Measurements from ENCODE around the gene ODF2L.

DNA sequence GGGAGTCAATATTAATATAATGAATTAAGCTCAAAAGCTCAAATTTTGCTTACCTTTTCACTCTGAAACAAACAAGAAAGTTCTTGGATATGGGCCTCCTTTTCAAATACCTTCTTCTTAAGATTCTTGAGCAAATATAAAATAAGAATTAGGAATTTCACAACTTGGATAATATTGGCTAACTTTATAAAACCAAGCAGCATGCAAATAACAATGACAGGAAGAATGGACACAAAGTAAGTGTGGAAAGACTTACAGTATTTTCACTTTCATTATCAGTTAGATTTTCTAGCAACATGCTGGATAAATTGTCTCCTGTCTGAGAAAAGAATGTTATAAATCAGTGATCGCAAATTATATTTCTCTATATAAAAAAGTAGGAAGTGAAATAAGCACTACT is 13.2 kb downstream of the ODF2L start:
- TF ChIP-seq, protein P1, sequence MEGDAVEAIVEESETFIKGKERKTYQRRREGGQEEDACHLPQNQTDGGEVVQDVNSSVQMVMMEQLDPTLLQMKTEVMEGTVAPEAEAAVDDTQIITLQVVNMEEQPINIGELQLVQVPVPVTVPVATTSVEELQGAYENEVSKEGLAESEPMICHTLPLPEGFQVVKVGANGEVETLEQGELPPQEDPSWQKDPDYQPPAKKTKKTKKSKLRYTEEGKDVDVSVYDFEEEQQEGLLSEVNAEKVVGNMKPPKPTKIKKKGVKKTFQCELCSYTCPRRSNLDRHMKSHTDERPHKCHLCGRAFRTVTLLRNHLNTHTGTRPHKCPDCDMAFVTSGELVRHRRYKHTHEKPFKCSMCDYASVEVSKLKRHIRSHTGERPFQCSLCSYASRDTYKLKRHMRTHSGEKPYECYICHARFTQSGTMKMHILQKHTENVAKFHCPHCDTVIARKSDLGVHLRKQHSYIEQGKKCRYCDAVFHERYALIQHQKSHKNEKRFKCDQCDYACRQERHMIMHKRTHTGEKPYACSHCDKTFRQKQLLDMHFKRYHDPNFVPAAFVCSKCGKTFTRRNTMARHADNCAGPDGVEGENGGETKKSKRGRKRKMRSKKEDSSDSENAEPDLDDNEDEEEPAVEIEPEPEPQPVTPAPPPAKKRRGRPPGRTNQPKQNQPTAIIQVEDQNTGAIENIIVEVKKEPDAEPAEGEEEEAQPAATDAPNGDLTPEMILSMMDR (IDR thresholded peaks at IDR 0.05), result no peak
- TF ChIP-seq POLR2A (IDR thresholded peaks at IDR 0.05), result no peak

All from testis (tissue), 2 donors.